GM19351 (cell line): Measurements from ENCODE around the gene GNAS-AS1.

Experiments used
- ATAC-seq: cut with Tn5 transposase; IDR thresholded peaks from one replicate; pipeline ENCODE4 v1.9.1; 2021; ENCODE audit warnings: mild to moderate bottlenecking, moderate library complexity; ENCODE audit not compliant: unreplicated experiment

GNAS-AS1 gene

GRCh38 chr20:58787211-58788005 lies 63.3 kb downstream of the GNAS-AS1 start:
- ATAC-seq = no peak

- no peak for ATAC-seq
Measured at GRCh38 chr20:58784321-58785074, 66.2 kb downstream of the GNAS-AS1 start.

- no peak for ATAC-seq
Measured at GRCh38 chr20:58783511-58784011, 67.1 kb downstream of the GNAS-AS1 start.

GRCh38 chr20:58781138-58781537 lies 69.6 kb downstream of the GNAS-AS1 start:
- no peak for ATAC-seq

GRCh38 chr20:58778760-58779159 lies 71.9 kb downstream of the GNAS-AS1 start:
- no peak for ATAC-seq

- no peak for ATAC-seq
Measured at GRCh38 chr20:58777657-58778056, 73.0 kb downstream of the GNAS-AS1 start.

GRCh38 chr20:58776109-58776508 lies 74.6 kb downstream of the GNAS-AS1 start:
- ATAC-seq = no peak

GRCh38 chr20:58775371-58775770 lies 75.3 kb downstream of the GNAS-AS1 start:
- ATAC-seq = no peak

- no peak for ATAC-seq
Measured at GRCh38 chr20:58774667-58775263, 75.9 kb downstream of the GNAS-AS1 start.

GRCh38 chr20:58774214-58774613 lies 76.5 kb downstream of the GNAS-AS1 start:
- no peak for ATAC-seq

GRCh38 chr20:58772786-58773185 lies 77.9 kb downstream of the GNAS-AS1 start:
- no peak for ATAC-seq
